ENCODE data around the gene USP15.

USP15 gene

GRCh38 chr12:62284749-62285148 lies 24.5 kb downstream of the USP15 start:
- no peak for DNase-seq

- DNase-seq, result no peak
Observed at GRCh38 chr12:62285284-62285683, 25.1 kb downstream of the USP15 start.

- DNase-seq, result no peak
Observed at GRCh38 chr12:62288328-62288727, 28.1 kb downstream of the USP15 start.

GRCh38 chr12:62290846-62291245 lies 30.6 kb downstream of the USP15 start:
- no peak for DNase-seq

GRCh38 chr12:62291864-62292760 lies 31.9 kb downstream of the USP15 start:
- peak in 1 of 5 experiments; percentile 24 for DNase-seq

GRCh38 chr12:62292761-62293344 lies 32.6 kb downstream of the USP15 start:
- DNase-seq, result no peak

- DNase-seq, result no peak
Observed at GRCh38 chr12:62294378-62294777, 34.2 kb downstream of the USP15 start.

GRCh38 chr12:62296001-62296400 lies 35.8 kb downstream of the USP15 start:
- DNase-seq, result no peak

GRCh38 chr12:62297321-62297720 lies 37.1 kb downstream of the USP15 start:
- DNase-seq, result no peak

GRCh38 chr12:62299617-62300016 lies 39.4 kb downstream of the USP15 start:
- no peak for DNase-seq

- DNase-seq, result no peak
Observed at GRCh38 chr12:62301080-62301798, 41.0 kb downstream of the USP15 start.

GRCh38 chr12:62301799-62302133 lies 41.6 kb downstream of the USP15 start:
- DNase-seq, result no peak

- no peak for DNase-seq
Observed at GRCh38 chr12:62304560-62304959, 44.4 kb downstream of the USP15 start.

- DNase-seq, result no peak
Observed at GRCh38 chr12:62305778-62306177, 45.6 kb downstream of the USP15 start.

GRCh38 chr12:62306569-62307530 lies 46.6 kb downstream of the USP15 start:
- no peak for DNase-seq

GRCh38 chr12:62308201-62308600 lies 48.0 kb downstream of the USP15 start:
- no peak for DNase-seq

- DNase-seq, result no peak
Observed at GRCh38 chr12:62313727-62314380, 53.6 kb downstream of the USP15 start.

GRCh38 chr12:62317017-62317416 lies 56.8 kb downstream of the USP15 start:
- no peak for DNase-seq

GRCh38 chr12:62319058-62319457 lies 58.9 kb downstream of the USP15 start:
- no peak for DNase-seq

- no peak for DNase-seq
Observed at GRCh38 chr12:62320054-62320453, 59.9 kb downstream of the USP15 start.

GRCh38 chr12:62323386-62323785 lies 63.2 kb downstream of the USP15 start:
- DNase-seq, result no peak

Measured in T-helper 2 cell (primary cell).